Keratinocyte (primary cell): ENCODE data around the gene PTPRN2. TPM values are rescaled to one million over a fixed set of nuclear protein-coding genes. Genes with fewer than 3 reads are reported as not detected.

Experiments used
- DNase-seq: peaks from one replicate; pipeline ENCODE4 v3.0.0-alpha.2; 2011; ENCODE audit warnings: low read depth, missing footprints, low spot score
- FAIRE-seq: peaks from 2 replicates; lab custom pipeline; 2011; peaks lifted over from hg19 to GRCh38; lab: Jason Lieb, UNC
- H2AFZ ChIP-seq: 2 replicates; pipeline ENCODE4 v1.6.0; 2012; ENCODE audit warnings: low read length, control low read depth, inconsistent platforms; ENCODE audit not compliant: control insufficient read depth
- H3K27ac ChIP-seq: 2 replicates; pipeline ENCODE4 v1.5.1; 2011; ENCODE audit warnings: low read length; ENCODE audit not compliant: control insufficient read depth, insufficient read depth
- H3K27me3 ChIP-seq: 3 replicates; pipeline ENCODE4 v1.6.0; 2011; ENCODE audit warnings: low read length; ENCODE audit not compliant: control insufficient read depth, insufficient read depth; ENCODE audit errors: extremely low read depth
- H3K36me3 ChIP-seq, 2 experiments: 2 replicates in 1 of 2; 3 replicates in 1 of 2; pipeline ENCODE4 v1.5.1; 2011; ENCODE audit warnings: low read length in 2 of 2, mild to moderate bottlenecking in 1 of 2; ENCODE audit not compliant: control insufficient read depth in 2 of 2, insufficient read depth in 2 of 2; ENCODE audit errors: extremely low read depth in 1 of 2
- H3K4me1 ChIP-seq: 3 replicates; pipeline ENCODE4 v1.5.1; 2011; ENCODE audit warnings: low read length; ENCODE audit not compliant: control insufficient read depth, insufficient read depth; ENCODE audit errors: extremely low read depth
- H3K4me2 ChIP-seq: 3 replicates; pipeline ENCODE4 v1.6.0; 2011; ENCODE audit warnings: low read depth, low read length; ENCODE audit not compliant: control insufficient read depth, insufficient read depth; ENCODE audit errors: extremely low read depth
- H3K4me3 ChIP-seq, 3 experiments: fragments of 200-600 bp in 1 of 3; sonication (generic) in 1 of 3; 2 replicates in 2 of 3; 3 replicates in 1 of 3; pipeline ENCODE4 v1.5.1; 2011 to 2016; ENCODE audit warnings: low read length in 3 of 3, mild to moderate bottlenecking in 3 of 3, control low read depth in 2 of 3, inconsistent platforms in 1 of 3, low read depth in 1 of 3, mixed read lengths in 1 of 3, mixed run types in 1 of 3, moderate library complexity in 1 of 3; ENCODE audit not compliant: control insufficient read depth in 2 of 3, insufficient read depth in 2 of 3; ENCODE audit errors: extremely low read depth in 1 of 3
- H3K79me2 ChIP-seq: 2 replicates; pipeline ENCODE4 v1.6.0; 2012; ENCODE audit warnings: low read length; ENCODE audit not compliant: control insufficient read depth, insufficient read depth
- H3K9ac ChIP-seq: 3 replicates; pipeline ENCODE4 v1.6.0; 2011; ENCODE audit warnings: low read length; ENCODE audit not compliant: control insufficient read depth, insufficient read depth; ENCODE audit errors: extremely low read depth
- H3K9me1 ChIP-seq: 3 replicates; pipeline ENCODE4 v1.6.0; 2011; ENCODE audit warnings: low read length; ENCODE audit not compliant: control insufficient read depth, insufficient read depth; ENCODE audit errors: extremely low read depth
- H3K9me3 ChIP-seq: 2 replicates; pipeline ENCODE4 v1.5.1; 2012; ENCODE audit warnings: low read depth, low read length; ENCODE audit not compliant: control insufficient read depth
- H4K20me1 ChIP-seq: 3 replicates; pipeline ENCODE4 v1.6.0; 2011; ENCODE audit warnings: low read length; ENCODE audit not compliant: control insufficient read depth, insufficient read depth; ENCODE audit errors: extremely low read depth
- CTCF ChIP-seq, 3 experiments: IDR thresholded peaks in 1 of 3; conservative IDR thresholded peaks in 1 of 3; optimal IDR thresholded peaks in 1 of 3; 2 replicates in 2 of 3; 3 replicates in 1 of 3; pipeline versions ENCODE3 to v1.5.1; 2011; ENCODE audit warnings: low read length in 3 of 3, mild to moderate bottlenecking in 3 of 3, moderate library complexity in 2 of 3, control low read depth in 1 of 3, inconsistent platforms in 1 of 3; ENCODE audit not compliant: insufficient read depth in 2 of 3; ENCODE audit errors: extremely low read depth in 1 of 3
- EZH2 ChIP-seq: IDR thresholded peaks from one replicate; pipeline ENCODE4 v1.6.1; 2012; ENCODE audit warnings: inconsistent platforms, mild to moderate bottlenecking, low read length, moderate library complexity
- dilution Hi-C: fragments of 300-500 bp; cut with MboI; formaldehyde crosslinking; loops from one replicate; pipeline ENCODE4 v1.7.0; 2020; ENCODE audit warnings: low sequenced_read_pairs; ENCODE audit not compliant: extremely low pct_ligation_motif_present
- polyA plus RNA-seq, 5 experiments: library from polyadenylated mRNA; depleted of rRNA in 3 of 5; stranded (reverse) in 3 of 5; stranded (forward) in 1 of 5; unstranded in 1 of 5; fragments of >200 nt; gene quantifications; 1 replicate in 1 of 5; 2 replicates in 3 of 5; 3 replicates in 1 of 5; pipeline versions ENCODE4 v1.2.1 to v1.2.3, GENCODE V29; 2011 to 2012; ENCODE audit warnings: missing spikeins in 2 of 5, low read depth in 1 of 5, low replicate concordance in 1 of 5

The PTPRN2 gene
- polyA plus RNA-seq, 1 donor (not counting 4 experiments of a cell fraction or from before 2014, with no cell fraction given), result not detected

GRCh38 chr7:157638563-157638962 lies 949.1 kb downstream of the PTPRN2 start:
- H3K27me3 ChIP-seq, result no peaks in the 10 kb centered on the region
- no peaks in the 10 kb centered on the region for H3K9me1 ChIP-seq
- dilution Hi-C loops, result no loop called here
- TF ChIP-seq CTCF (optimal IDR thresholded peaks at IDR 0.05 in 1 of 3, IDR thresholded peaks at IDR 0.05 in 1 of 3, conservative IDR thresholded peaks at IDR 0.05 in 1 of 3; ENCODE audit: extremely low read depth in 1 of 3, insufficient read depth in 2 of 3, low read length in 3 of 3) (no peak), EZH2 (no peak)
- H3K79me2 ChIP-seq, result no peaks in the 10 kb centered on the region
- DNase-seq (no peak), FAIRE-seq (no peak)
- H3K27ac ChIP-seq, result no peak overlapping the region
- no peak overlapping the region for H3K4me3 ChIP-seq
- peaks cover 17% of the 10 kb centered on the region for H3K9me3 ChIP-seq
- no peak overlapping the region for H3K4me2 ChIP-seq
- H4K20me1 ChIP-seq, result no peaks in the 10 kb centered on the region
- no peaks in the 10 kb centered on the region for H3K36me3 ChIP-seq
- H3K9ac ChIP-seq, result no peak overlapping the region
- H2AFZ ChIP-seq, result no peak overlapping the region
- H3K4me1 ChIP-seq, result no peaks in the 10 kb centered on the region

- Histone ChIP-seq H4K20me1 (no peaks in the 10 kb centered on the region), H3K79me2 (no peaks in the 10 kb centered on the region), H2AFZ (no peak overlapping the region), H3K27ac (no peak overlapping the region), H3K9me3 (peaks cover 13% of the 10 kb centered on the region), H3K36me3 (no peaks in the 10 kb centered on the region), H3K4me1 (no peaks in the 10 kb centered on the region), H3K27me3 (no peaks in the 10 kb centered on the region), H3K4me2 (no peak overlapping the region), H3K9ac (no peak overlapping the region), H3K4me3 (no peak overlapping the region), H3K9me1 (no peaks in the 10 kb centered on the region)
- FAIRE-seq (no peak), DNase-seq (no peak)
- TF ChIP-seq CTCF (optimal IDR thresholded peaks at IDR 0.05 in 1 of 3, IDR thresholded peaks at IDR 0.05 in 1 of 3, conservative IDR thresholded peaks at IDR 0.05 in 1 of 3; ENCODE audit: extremely low read depth in 1 of 3, insufficient read depth in 2 of 3, low read length in 3 of 3), result no peak
- TF ChIP-seq EZH2, result no peak
- dilution Hi-C loops, result no loop called here
Measured at GRCh38 chr7:157637216-157637949, 950.2 kb downstream of the PTPRN2 start.
